NCI-H2196 treated with DMSO at 0.1 percent for 48 hours (cell line): ENCODE data around the gene ZNF33B.
"Not testable (repeated sequence)": the region's sequence is repeated elsewhere in the genome, so short reads cannot be mapped to it uniquely, and the experiment has no call there.

Source experiments
- DNase-seq: peaks from one replicate; lab custom pipeline; 2025; ENCODE audit not compliant: unreplicated experiment; lab: John Stamatoyannopoulos, UW

The ZNF33B gene

GRCh38 chr10:42638055-42638820 is at the start of gene ZNF33B:
Gene ZNF33B (minus strand): TSS chr10:42638570. CDS start chr10:42636928, 1,642 bp downstream.
- peak; percentile 79 for DNase-seq

- no peak for DNase-seq
These were observed 46.1 kb upstream of the ZNF33B start for GRCh38 chr10:42684517-42684916.

DNA sequence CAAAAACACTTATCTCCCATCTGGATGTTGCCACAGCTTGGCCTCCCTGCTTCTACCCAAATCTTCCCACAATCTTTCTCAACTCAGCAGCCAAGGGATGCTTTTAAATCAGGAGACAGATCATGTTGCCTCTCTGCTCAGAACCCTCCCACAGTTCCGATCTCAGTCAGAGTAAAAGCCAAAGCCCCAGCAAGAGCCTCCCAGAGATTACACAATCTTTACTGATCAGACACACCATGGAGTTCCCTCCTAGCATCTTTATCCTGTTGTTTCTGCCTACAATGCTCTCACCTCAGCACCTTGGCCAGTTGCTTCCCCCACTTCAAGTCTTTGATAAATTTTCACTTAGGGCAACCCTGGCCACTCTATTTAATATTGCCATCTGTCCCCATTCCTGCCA is 41.9 kb upstream of the ZNF33B start:
- DNase-seq, result no peak

GRCh38 chr10:42665181-42665979 is 27.0 kb upstream of the ZNF33B start:
- DNase-seq, result not testable (repeated sequence)

GRCh38 chr10:42654419-42654818 is 16.0 kb upstream of the ZNF33B start:
- no peak for DNase-seq

GRCh38 chr10:42652858-42653257 is 14.5 kb upstream of the ZNF33B start:
- DNase-seq, result no peak

GRCh38 chr10:42650374-42650773 is 12.0 kb upstream of the ZNF33B start:
- DNase-seq, result no peak

DNA sequence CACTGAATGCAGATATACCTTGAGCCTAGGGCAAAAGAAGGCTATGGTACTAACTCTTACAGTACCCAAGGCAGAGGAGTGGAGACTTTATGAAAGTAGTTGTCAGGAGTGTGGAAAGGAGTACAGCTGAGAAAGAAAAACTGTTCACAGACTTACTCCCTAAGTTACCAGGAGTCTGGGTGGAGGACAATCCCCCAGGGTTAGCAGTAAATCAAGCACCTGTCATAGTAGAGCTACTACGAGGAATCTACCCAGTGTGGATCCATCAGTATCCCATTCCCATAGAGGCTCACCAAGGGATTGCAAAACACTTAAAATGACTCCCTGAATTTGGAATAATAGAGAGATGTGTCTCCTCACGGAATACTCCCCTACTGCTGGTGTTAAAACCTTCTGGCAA is 10.1 kb upstream of the ZNF33B start:
- DNase-seq, result no peak

- no peak for DNase-seq
These were observed 8.6 kb upstream of the ZNF33B start for GRCh38 chr10:42646687-42647640.

- DNase-seq, result no peak
These were observed 7.8 kb upstream of the ZNF33B start for GRCh38 chr10:42646214-42646613.

DNA sequence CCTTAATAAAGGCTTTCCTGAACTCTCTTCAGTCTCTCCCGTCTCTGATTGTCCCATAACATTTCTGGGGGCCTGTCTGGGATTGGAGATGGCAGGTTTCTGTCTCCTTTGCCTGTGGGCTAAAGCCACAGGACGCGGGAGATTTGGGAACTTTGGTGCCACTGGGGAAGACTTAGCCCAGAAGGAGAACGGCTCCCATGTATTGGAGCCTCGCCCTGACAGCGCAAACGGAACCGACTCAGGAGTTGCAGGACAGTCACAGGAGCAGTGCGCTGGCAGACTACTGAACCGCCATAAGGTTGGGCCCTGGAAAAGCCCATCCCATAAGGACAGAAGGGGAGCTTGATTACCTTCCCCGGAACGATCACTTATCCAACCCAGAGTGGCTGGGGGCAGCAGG is 7.1 kb upstream of the ZNF33B start:
- DNase-seq, result no peak

DNA sequence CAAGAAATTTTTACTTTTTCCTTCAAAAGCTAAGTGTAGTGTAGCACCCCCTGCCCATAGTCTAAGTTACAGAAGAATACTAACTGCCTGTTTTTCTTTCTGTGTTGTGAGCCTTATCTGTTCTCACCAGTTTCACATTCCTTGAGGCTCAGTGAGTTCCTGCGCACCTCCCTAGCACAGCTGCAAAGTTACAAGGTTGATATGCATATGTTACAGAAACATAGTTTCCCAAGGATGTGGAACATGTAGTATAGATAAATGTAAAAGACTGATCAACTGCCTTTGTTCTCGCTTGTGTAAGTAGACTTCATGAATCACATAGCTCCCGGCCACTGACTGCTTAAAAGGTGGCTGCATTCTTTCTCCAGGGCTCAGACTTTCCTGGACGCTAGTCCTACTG is 6.7 kb upstream of the ZNF33B start:
- no peak for DNase-seq

DNA sequence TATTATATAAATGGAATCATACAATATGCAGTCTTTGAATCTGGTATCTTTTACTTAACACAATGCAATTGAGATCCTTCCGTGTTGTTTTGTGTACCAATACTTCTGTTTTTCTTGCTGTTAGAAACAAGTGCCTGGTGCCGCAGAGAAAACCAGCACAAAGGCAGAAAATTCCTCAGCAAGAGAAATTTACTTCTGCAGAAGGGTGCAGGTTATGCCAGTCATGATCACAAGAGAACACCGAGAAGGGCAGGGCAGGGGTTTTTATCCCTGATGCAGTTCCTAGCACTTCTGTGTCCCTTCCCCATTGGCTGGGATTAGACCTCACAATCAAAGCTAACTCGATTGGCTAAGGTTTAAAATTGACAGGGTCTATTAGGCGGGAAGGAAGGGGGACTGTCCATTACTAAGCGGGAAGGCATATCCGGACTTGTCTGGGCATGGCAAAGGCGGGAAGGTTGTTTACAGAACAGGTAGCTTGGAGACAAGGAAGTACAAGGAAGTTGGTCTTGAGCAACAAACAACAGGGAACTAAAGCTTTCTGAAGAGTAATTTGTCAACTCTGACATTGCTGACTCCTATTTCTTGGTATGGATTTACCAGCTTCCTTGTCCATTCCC is 2.4 kb upstream of the ZNF33B start:
- no peak for DNase-seq

GRCh38 chr10:42638821-42639270 is 476 bp upstream of the ZNF33B start:
- DNase-seq, result no peak

DNA sequence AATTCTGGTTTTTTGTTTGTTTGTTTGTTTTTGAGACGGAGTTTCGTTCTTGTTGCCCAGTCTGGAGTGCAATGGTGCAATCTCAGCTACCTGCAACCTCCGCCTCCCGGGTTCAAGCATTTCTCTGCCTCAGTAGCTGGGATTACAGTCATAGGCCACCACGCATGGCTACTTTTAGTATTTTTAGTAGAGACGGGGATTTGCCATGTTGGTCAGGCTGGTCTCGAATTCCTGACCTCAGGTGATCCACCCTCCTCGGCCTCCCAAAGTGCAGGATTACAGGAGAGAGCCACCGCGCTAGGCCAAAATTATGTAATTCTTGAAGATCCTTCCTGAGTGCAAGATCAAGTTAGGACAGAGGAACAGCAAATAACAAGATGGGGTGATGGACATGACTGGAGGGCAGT is 719 bp downstream of the ZNF33B start:
- no peak for DNase-seq

DNA sequence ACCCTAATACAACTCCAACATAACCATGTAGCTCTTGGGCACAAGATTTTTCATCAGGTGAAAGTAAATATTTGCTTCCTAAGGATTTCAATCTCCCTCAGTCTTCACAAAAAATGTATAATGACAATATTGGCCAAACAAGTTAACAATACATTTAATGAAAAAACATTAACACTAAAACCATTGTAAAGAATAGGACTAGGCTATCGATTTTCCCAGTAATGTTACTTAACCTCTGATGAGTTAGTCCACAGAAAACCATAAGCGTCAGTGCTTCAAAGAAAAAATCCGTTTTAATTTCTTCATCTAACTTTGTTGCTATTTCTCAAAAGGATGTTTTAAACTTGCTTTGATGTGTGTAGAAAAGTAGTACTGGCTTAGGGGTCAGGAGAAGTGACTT is 1.2 kb downstream of the ZNF33B start:
- DNase-seq, result no peak

DNA sequence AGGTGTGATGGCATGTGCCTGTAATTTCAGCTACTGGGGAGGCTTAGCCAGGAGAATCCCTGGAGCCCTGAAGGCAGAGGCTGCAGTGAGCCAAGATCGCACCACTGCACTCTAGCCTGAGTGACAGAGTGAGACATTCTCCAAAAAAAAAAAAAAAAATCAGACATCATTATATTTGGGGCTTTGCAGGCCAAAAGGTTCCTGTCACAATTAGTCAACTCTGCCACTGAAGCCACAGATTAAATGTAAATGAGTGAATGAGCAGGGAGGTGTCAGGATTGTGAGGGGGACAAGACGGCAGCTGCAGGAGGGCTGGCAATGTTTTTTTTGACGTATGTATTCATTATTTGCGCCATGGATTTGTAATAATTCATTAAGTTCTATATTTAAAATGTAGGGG is 3.3 kb downstream of the ZNF33B start:
- no peak for DNase-seq

GRCh38 chr10:42632564-42632963 is 5.8 kb downstream of the ZNF33B start:
- DNase-seq, result no peak

- no peak for DNase-seq
These were observed 7.7 kb downstream of the ZNF33B start for GRCh38 chr10:42630537-42631134.

GRCh38 chr10:42623929-42624328 is 14.4 kb downstream of the ZNF33B start:
- no peak for DNase-seq
